ENCODE results near the gene ECSIT.
"Not testable (repeated sequence)": the region's sequence is repeated elsewhere in the genome, so short reads cannot be mapped to it uniquely, and the experiment has no call there.

The ECSIT gene

GRCh38 chr19:11460207-11460606 lies 68.7 kb downstream of the ECSIT start:
- no peak for TF ChIP-seq CTCF (IDR thresholded peaks at IDR 0.05; ENCODE audit: insufficient read depth, low read length, missing control alignments)
- ChIA-PET CTCF (no interaction called here), POLR2A (no interaction called here)
- DNase-seq (ENCODE audit: low read depth, low spot score): no peak
- H3K4me3 ChIP-seq (ENCODE audit: low read depth, low read length): no peak overlapping the region

- CTCF ChIA-PET: interaction anchor here (0.7 to 1.2 kb wide), 2 partner anchors 13 to 17 kb away, joined by 3 to 4 read pairs; no protein-coding TSS in a partner anchor
- POLR2A ChIA-PET; DNase-seq (ENCODE audit: low read depth, low spot score); H3K4me3 ChIP-seq (ENCODE audit: low read depth, low read length): not testable (repeated sequence)
Observed at GRCh38 chr19:11458912-11459311, 70.0 kb downstream of the ECSIT start.

- no peak for DNase-seq (ENCODE audit: low read depth, low spot score)
- H3K4me3 ChIP-seq (ENCODE audit: low read depth, low read length): no peak overlapping the region
- POLR2A ChIA-PET: no interaction called here
- CTCF ChIA-PET: interaction anchor here (0.7 to 1.3 kb wide), 4 partner anchors 12 to 164 kb away, joined by 3 to 6 read pairs (median 4); no protein-coding TSS in a partner anchor
- TF ChIP-seq CTCF (IDR thresholded peaks at IDR 0.05; ENCODE audit: insufficient read depth, low read length, missing control alignments): no peak
Observed at GRCh38 chr19:11458236-11458900, 70.6 kb downstream of the ECSIT start.

- no peak overlapping the region for H3K4me3 ChIP-seq (ENCODE audit: low read depth, low read length)
- CTCF ChIA-PET: interaction anchor here (1.1 to 1.3 kb wide), 2 partner anchors 25 to 164 kb away, joined by 3 to 6 read pairs; no protein-coding TSS in a partner anchor
- no peak for TF ChIP-seq CTCF (IDR thresholded peaks at IDR 0.05; ENCODE audit: insufficient read depth, low read length, missing control alignments)
- no peak for DNase-seq (ENCODE audit: low read depth, low spot score)
- POLR2A ChIA-PET: no interaction called here
Observed at GRCh38 chr19:11457831-11458230, 71.1 kb downstream of the ECSIT start.

- no peak overlapping the region for H3K4me3 ChIP-seq (ENCODE audit: low read depth, low read length)
- ChIA-PET POLR2A (no interaction called here), CTCF (interaction anchor here (0.6 to 1.3 kb wide), 3 partner anchors 26 to 319 kb away, joined by 3 to 6 read pairs (median 3); no protein-coding TSS in a partner anchor)
- no peak for DNase-seq (ENCODE audit: low read depth, low spot score)
- TF ChIP-seq CTCF (IDR thresholded peaks at IDR 0.05; ENCODE audit: insufficient read depth, low read length, missing control alignments): no peak
Observed at GRCh38 chr19:11457115-11457514, 71.8 kb downstream of the ECSIT start.

- ChIA-PET POLR2A (no interaction called here), CTCF (no interaction called here)
Observed at GRCh38 chr19:11456659-11457058, 72.3 kb downstream of the ECSIT start.

More at GRCh38 chr19:11456659-11457058, 72.3 kb downstream of the ECSIT start:
- DNase-seq (ENCODE audit: low read depth, low spot score): no peak
- no peak overlapping the region for H3K4me3 ChIP-seq (ENCODE audit: low read depth, low read length)
- TF ChIP-seq CTCF (IDR thresholded peaks at IDR 0.05; ENCODE audit: insufficient read depth, low read length, missing control alignments): no peak
